Glomerular visceral epithelial cell (primary cell): ENCODE measurements around the gene ZG16B.

ENCODE experiments used
- DNase-seq: peaks from one replicate; pipeline ENCODE4 v3.0.0-alpha.2; 2016; ENCODE audit errors: extremely low spot score

ZG16B gene, protein sequence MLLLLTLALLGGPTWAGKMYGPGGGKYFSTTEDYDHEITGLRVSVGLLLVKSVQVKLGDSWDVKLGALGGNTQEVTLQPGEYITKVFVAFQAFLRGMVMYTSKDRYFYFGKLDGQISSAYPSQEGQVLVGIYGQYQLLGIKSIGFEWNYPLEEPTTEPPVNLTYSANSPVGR

DNA sequence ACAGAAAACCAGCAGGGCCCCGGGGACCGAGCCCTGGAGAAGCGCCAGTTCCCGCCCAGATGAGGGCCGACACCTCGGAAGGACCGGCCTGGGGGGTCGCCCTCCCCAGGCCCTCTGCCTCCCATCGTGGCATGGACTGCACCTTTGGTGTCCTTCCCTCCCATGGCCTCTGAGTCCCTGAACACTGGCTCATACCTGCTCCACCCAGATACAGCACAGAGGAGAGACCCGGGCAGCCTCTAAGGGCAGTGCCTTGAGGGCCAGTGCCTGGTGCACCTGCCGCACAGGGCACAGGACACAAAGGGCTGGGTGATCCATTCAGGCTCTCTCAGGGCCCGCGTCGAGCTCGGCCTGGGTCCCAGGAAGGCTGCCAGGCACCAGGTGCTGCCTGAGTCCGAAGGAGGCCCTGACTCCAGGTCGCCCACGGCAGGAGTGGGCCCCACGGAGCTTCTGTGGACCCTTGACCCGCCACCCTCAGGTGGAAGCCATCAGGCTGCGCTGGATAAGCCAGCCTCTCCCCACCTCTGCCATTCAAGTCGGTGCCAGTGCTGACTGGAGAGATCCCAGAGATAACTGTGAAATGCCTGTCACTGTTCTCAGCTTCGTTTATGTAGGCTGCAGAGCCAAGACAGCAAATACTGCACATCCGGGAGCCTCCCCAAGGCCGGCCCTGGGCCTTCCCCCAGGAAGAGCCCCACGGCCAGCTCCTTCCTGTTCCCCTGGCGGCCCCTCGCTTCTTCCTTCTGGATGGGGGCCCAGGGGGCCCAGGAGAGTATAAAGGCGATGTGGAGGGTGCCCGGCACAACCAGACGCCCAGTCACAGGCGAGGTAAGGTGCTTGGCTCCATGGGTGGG, at the start of gene ZG16B:
ZG16B (plus strand) TSS at position 803 of the 854 bp plus-strand sequence. CDS start 139 bp downstream, outside the sequence.
- no peak for DNase-seq

DNA sequence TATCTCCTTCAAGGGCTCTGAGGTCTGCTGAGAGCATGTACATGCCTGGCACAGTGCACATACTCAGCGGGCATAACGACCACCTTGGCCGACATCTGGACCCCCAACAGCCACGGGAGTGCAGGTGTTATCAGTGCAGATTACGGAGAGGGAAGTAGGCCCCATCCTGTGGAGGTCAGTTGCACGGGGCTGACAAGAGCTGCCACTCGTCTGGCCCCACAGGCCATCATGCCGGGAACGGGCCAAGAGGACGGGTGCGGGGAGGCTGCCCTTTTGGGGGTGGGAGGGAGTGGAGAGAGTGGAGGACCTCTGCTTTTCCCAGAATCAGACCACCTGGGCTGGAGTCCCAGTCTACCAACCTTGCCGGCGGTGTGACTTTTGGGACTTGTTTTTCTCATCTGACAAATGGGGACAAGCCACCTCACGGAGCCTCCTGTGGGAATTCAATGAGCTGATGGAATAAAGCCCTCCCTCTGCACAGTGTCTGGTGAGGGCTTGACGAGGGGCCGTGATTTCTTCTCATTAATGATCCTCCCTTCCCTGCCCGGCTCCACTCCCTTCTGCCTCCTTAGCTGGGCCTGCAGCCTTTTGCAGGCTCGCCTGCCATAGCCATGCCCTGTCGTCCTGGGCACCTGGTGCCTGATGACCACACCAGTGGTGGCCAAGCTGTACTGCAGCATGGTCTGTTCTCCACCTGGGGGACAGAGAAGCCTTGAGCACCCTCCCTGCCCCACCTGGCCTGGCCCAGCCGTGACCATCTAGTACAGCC, 47.3 kb upstream of the ZG16B start:
- DNase-seq, result no peak

DNA sequence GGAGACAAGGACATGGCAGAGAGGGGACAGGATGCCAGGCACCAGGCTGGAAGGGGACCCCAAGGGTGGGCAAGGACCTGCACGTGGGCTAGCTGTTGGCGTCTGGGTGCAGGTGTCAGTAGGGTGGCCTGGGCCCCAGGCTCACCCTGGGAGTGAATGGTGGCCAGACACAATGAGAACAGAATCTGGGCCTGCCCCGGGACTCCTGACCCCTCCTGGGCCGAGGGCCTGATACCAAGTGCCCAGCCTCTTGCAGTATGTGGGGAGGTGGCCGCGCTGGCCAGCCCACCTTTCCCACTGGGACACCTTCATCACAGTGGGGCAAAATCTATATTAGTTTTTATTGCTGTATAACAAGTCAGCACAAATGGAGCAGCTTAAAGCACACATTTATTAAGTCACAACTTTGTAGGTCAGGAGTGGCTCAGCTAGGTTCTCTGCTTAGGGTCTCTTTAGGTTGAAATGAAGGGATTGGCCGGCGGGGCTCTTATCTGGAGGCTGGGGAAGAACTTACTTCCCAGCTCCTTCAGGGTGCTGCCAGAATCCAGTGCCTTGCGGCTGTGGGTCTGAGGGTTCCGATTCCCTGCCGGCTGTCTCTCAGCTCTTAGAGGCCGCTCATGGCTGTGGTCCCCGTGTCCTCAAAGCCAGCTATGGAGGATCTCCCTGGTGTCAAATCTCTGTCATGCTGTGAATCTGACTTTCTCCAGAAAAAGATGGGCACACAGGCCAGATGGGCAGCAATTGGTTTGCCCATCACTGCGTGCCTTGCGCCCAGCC, 46.3 kb upstream of the ZG16B start:
- DNase-seq, result no peak

GRCh38 chr16:2784358-2785100, 45.6 kb upstream of the ZG16B start:
- no peak for DNase-seq

- DNase-seq, result no peak
These were observed 44.8 kb upstream of the ZG16B start for GRCh38 chr16:2785101-2785991.

DNA sequence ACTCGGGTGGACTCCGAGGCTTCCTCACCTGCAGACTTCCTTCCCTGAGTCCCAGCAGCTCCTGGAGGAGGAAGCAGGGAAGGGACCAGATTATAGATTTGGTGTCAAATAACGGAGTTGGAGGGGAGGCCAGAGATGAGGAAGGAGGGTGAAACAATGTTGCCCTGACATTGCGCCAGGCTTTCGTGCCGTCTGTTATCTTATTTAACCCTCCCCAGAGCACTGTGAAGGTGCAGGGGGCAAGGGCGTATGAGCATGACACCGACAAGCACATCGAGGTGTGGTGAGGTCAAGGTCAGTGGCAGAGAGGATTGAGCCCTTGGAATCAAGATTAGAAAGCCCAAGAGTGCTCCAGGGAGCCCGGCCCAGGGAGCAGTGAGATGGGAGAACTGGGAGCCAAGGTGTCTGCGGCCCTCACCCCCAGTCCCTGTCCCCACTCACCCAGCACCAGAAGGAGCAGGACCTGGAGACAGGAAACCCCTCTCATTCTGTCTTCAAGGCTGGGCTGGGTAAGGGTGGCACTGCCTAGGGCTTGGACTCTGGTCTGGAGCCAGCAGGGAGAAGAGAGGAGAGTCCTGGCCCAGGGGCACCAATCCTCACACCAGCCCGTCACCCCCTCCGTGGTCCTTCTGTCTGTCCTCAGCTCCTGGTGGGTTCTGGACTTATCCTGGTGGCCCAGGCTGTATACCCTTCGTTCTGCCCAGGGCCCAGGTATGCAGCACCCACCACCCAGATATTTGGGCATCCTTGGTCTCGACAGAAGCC, 43.9 kb upstream of the ZG16B start:
- no peak for DNase-seq

DNA sequence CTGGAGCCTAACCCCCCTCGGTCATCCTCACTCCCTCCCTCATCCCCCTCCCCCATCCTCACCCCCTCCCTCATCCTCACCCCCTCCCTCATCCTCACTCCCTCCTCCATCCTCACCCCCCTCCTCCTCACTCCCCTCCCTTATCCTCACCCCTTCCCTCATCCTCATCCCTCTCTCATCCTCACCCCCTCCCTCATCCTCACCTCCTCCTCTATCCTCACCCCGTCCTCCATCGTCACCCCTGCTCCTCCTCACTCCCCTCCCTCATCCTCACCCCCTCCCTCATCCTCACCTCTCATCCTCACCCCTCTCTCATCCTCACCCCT, 43.3 kb upstream of the ZG16B start:
- DNase-seq, result no peak

- no peak for DNase-seq
These were observed 42.7 kb upstream of the ZG16B start, which contains the start of gene PRSS33 for GRCh38 chr16:2787406-2787805. Gene PRSS33, minus strand, starts transcription at chr16:2787560. Its CDS starts 1,013 bp downstream, at chr16:2786547.

DNA sequence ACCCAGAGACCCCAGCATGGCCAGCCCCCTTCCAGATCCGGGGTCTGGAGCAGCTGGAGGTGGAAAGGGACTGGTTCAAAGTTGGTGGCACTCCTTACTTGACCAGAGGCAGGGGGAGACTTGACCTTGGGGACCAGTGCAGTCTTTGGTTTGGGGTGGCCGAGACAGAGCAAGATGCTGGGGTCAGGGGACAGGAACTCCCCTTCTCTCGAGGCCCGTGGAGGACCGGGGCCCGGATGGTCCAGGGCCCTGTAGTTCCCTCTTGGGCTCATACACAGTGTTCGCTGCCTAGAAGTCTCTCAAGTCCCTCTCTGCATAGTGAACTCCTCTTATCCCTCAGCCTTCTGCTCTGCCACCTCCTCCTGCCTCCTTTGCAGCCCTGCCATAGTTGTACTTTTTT, 42.1 kb upstream of the ZG16B start:
- no peak for DNase-seq

DNA sequence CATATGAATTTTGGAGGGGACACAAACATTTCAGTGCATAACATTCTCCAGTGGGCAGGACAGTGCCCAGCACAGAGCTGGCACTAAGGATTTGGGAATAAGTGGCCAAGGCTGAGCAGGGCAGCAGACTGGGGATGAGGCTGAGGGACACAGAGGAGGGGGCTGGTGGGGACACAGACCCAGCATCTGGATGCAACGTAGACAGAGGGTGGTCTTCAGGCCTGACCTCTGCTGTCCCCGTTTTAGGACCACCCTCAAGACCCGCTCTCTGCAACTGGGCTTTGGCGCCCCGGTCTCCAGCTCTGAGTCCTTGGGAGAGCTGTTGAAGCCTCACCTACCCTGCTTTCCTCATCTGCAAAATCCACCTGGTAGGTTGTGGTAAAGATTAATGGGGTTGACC, 39.5 kb upstream of the ZG16B start:
- DNase-seq, result no peak

GRCh38 chr16:2791174-2791573, 38.9 kb upstream of the ZG16B start:
- DNase-seq, result no peak

DNA sequence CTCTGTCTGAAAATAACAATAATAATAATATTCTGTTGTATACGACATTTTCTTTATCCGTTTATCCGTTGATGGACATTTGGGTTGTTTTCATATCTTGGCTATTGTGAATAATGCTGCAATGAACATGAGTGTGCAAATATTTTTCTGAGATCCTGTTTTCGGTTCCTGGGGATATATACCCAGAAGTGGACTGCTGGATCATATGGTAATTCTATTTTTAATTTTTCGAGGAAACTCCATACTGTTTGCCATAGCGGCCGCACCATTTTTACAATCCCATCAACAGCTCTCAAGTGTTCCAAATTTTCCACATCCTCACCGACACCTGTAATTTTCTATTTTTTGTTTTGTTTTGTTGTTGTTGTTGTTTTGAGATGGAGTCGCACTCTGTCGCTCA, 37.2 kb upstream of the ZG16B start:
- DNase-seq, result no peak

DNA sequence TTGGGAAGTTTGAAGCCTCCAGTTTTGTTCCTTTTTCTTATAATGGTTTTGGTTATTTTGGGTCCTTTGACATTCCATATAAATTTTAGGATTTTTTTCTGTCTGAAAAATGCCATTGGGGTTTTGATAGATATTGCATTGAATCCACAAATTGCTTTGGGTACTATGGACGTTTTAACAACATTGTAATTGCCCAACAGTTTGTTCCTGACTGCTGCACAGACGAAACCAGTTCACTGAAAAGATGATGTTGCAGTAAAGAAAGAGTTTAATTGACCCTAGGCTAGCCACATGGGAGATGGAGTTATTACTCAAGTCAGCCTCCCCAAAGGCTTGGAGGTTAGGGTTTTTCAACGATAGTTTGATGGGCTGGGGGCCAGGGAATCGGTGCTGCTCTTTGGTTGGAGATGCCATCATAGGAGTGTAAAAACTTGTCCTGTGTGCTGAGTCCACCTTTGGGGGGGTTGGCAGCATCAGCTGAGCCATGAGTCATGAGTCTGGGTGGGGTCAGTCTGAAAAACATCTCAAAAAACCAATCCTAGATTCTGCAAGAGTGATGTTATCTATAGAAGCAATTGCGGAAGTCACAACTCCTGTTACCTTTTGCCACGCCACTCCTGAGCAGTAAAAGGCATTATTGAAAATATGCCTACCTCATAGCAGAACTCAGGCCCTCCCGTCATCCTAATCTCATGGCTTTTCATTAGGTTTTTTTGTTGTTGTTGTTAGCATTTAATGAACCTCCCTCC, 34.5 kb upstream of the ZG16B start:
- DNase-seq, result no peak

- DNase-seq, result no peak
These were observed 31.3 kb upstream of the ZG16B start for GRCh38 chr16:2798723-2799204.

DNA sequence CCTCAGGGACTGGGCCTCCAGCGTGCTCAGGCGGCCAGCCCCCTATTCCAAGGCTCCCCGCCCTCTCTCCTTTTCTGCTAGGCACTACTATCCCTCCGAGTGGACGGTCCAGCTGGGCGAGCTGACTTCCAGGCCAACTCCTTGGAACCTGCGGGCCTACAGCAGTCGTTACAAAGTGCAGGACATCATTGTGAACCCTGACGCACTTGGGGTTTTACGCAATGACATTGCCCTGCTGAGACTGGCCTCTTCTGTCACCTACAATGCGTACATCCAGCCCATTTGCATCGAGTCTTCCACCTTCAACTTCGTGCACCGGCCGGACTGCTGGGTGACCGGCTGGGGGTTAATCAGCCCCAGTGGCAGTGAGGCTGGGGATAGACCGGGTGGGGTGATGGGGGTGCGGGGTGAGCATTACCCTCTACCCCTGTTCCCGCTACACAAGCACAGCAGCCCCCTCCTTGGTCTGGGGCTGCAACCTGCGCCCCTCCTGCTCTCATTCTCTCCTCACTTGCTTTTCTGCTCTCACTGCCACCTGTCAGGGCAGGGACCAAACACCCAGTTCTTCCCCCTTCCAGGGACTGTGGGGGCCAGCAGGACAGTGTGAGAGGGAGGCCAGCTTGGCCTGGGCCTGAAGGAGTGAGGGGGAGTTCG, 30.8 kb upstream of the ZG16B start:
- DNase-seq, result no peak

- no peak for DNase-seq
These were observed 30.3 kb upstream of the ZG16B start for GRCh38 chr16:2799859-2800226.

DNA sequence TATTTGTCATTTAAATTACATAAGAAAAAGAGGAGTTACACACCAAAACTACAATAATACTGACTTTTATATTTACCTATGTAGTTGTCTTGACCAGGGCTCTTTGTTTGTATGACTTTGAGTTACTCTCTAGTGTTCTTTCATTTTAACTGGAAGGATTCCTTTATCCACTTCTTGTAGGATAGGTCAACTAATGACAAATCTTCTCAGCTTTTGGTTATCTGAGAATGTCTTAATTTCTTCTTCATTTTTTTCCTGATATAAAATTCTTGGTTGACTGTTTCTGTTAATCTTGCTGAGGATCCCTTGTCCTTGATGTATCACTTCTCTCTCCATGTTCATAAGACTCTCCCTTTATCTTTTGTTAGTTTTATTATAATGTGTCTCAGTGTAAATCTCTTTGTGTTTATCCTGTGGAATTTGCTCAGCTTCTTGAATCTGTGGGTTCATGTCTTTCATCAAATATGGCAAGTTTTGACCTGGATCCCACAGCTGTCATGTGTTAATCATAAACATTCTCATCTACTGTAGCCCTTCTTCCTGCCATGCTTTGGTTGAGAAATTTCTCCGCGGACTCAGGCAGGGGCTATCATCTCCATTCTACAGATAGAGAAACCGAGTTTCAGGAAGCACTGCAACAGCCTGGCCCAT, 26.4 kb upstream of the ZG16B start:
- no peak for DNase-seq

DNA sequence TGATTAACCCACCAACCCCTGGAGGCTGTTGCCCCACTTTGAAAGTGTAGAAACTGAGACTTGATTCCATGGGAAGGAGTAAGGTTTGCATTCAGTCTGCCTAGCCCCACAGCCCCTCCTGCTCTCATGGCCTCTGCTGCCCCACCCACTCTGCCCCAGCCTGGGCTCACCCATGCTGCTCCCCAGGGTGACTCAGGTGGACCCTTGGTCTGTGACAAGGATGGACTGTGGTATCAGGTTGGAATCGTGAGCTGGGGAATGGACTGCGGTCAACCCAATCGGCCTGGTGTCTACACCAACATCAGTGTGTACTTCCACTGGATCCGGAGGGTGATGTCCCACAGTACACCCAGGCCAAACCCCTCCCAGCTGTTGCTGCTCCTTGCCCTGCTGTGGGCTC, 25.4 kb upstream of the ZG16B start:
- no peak for DNase-seq
